Colonic mucosa (tissue), 4 donors: ENCODE measurements around the gene ANKS1B. TPM values are rescaled to one million over a fixed set of nuclear protein-coding genes. Genes with fewer than 3 reads are reported as not detected.

Experiments used
- DNase-seq: peaks from one replicate; pipeline ENCODE4 v3.0.0-alpha.2; 2020
- H3K27ac ChIP-seq: fragments of 200-600 bp; one replicate; pipeline ENCODE4 v1.8.0; 2021
- H3K27me3 ChIP-seq: fragments of 200-600 bp; one replicate; pipeline ENCODE4 v1.8.0; 2021
- H3K36me3 ChIP-seq: fragments of 200-600 bp; one replicate; pipeline ENCODE4 v1.8.0; 2021
- H3K4me1 ChIP-seq: fragments of 200-600 bp; one replicate; pipeline ENCODE4 v1.8.0; 2021; ENCODE audit warnings: mild to moderate bottlenecking
- H3K4me3 ChIP-seq: fragments of 200-600 bp; one replicate; pipeline ENCODE4 v1.8.0; 2021
- H3K9ac ChIP-seq, 2 donors: one replicate each; pipeline ENCODE4 v1.7.0; 2013; ENCODE audit warnings: control low read depth in 2 of 2, low read depth in 2 of 2, low read length in 2 of 2
- H3K9me3 ChIP-seq: fragments of 200-600 bp; one replicate; pipeline ENCODE4 v1.8.0; 2021
- intact Hi-C: fragments of 100-400 bp; cut with DNase I; formaldehyde crosslinking; loops from one replicate; pipeline ENCODE4 v1.14.1; 2022
- total RNA-seq, 2 donors: library from RNA; stranded (reverse); fragmentation: NEBNext Ultra II Directional in 1 of 2; extraction: Animal tissue kit (Norgen Biotek cat#: 25700) in 1 of 2; gene quantifications; one replicate each; pipeline ENCODE4 v1.2.1, GENCODE V29; 2021
- TF ChIP-seq, protein P1 (sequence below): fragments of 200-600 bp; IDR thresholded peaks from one replicate; pipeline ENCODE4 v1.8.0; 2022; ENCODE audit warnings: antibody characterized with exemption, mild to moderate bottlenecking
- donor health status: healthy.
- donor health status: DM: no; HTN: no; CAD: no.
- donor health status: DM: no; HTN: no; CAD: no.

The ANKS1B gene
- total RNA-seq, 2 donors from 2014 or later: 1.7 to 3.3 TPM

DNA sequence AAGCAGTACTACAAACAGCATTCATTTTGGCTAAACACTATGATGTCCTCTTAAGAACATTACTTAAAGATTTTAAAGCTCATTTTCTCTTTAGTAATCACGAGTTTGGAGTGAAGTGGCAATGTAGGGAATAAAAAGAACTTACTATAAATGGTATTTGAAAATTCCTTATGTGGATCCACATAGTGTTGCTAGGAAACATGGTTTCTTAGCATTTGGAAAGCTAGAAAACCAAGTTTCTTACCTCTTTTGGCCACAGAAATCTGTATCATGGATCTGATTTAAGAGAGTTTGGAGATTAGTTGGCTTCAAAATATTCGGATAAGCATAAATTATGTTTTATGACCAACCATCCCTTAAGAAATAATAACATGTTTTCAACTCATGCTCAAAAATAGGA lies 674.9 kb downstream of the ANKS1B start:
- intact Hi-C loops: no loop called here
- H3K9me3 ChIP-seq: no peaks in the 10 kb centered on the region
- TF ChIP-seq, protein P1, sequence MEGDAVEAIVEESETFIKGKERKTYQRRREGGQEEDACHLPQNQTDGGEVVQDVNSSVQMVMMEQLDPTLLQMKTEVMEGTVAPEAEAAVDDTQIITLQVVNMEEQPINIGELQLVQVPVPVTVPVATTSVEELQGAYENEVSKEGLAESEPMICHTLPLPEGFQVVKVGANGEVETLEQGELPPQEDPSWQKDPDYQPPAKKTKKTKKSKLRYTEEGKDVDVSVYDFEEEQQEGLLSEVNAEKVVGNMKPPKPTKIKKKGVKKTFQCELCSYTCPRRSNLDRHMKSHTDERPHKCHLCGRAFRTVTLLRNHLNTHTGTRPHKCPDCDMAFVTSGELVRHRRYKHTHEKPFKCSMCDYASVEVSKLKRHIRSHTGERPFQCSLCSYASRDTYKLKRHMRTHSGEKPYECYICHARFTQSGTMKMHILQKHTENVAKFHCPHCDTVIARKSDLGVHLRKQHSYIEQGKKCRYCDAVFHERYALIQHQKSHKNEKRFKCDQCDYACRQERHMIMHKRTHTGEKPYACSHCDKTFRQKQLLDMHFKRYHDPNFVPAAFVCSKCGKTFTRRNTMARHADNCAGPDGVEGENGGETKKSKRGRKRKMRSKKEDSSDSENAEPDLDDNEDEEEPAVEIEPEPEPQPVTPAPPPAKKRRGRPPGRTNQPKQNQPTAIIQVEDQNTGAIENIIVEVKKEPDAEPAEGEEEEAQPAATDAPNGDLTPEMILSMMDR: no peak
- no peaks in the 10 kb centered on the region for H3K4me1 ChIP-seq
- no peaks in the 10 kb centered on the region for H3K27me3 ChIP-seq
- H3K27ac ChIP-seq: no peak overlapping the region
- H3K4me3 ChIP-seq: no peak overlapping the region
- no peak for DNase-seq
- H3K9ac ChIP-seq: no peak overlapping the region
- no peaks in the 10 kb centered on the region for H3K36me3 ChIP-seq

DNA sequence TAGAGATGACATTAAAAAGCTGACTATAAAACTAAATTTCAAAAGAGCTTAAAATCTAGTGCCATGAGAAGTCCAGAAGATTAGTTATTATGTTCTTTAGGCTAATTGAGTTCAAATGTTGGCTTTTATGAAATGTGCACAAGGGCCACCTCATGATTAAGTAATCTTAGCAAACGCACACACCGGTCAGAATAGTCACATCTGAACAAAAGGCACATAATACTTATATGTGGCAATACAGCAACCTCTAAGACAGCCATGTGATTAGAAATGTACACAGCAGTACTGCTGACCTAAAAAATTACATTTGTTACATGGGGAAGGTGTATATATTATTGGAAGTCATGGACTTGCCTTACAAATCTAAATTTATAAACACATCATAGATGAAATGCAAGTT lies 681.9 kb downstream of the ANKS1B start:
- TF ChIP-seq, protein P1: no peak
- no peak overlapping the region for H3K4me3 ChIP-seq
- H3K36me3 ChIP-seq: no peaks in the 10 kb centered on the region
- no peak overlapping the region for H3K9ac ChIP-seq
- no peak for DNase-seq
- no peaks in the 10 kb centered on the region for H3K4me1 ChIP-seq
- intact Hi-C loops: no loop called here
- H3K27me3 ChIP-seq: no peaks in the 10 kb centered on the region
- H3K27ac ChIP-seq: no peak overlapping the region
- H3K9me3 ChIP-seq: no peaks in the 10 kb centered on the region

DNA sequence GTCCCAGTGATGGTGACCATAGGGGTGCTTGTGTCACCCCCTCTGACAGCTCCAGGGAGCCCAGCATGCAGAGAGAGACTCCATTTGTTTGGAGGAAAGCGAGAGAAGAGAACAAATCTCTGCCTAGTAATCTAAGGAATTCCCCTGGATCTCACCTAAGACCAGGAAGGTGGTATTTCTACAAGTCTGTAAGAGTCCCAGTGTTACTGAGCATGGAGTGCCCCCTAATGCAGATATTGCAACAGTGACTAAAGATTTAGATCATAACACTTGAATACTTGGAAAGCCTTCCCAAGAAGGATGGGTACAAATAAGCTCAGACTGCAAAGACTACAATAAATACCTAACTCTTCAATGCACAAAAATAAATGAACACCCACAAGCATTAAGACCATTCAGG lies 697.6 kb downstream of the ANKS1B start:
- H3K9me3 ChIP-seq: no peaks in the 10 kb centered on the region
- H3K36me3 ChIP-seq: no peaks in the 10 kb centered on the region
- TF ChIP-seq, protein P1: no peak
- no peak for DNase-seq
- H3K9ac ChIP-seq: no peak overlapping the region
- H3K27ac ChIP-seq: no peak overlapping the region
- H3K4me3 ChIP-seq: no peak overlapping the region
- intact Hi-C loops: no loop called here
- H3K4me1 ChIP-seq: no peaks in the 10 kb centered on the region
- no peaks in the 10 kb centered on the region for H3K27me3 ChIP-seq

DNA sequence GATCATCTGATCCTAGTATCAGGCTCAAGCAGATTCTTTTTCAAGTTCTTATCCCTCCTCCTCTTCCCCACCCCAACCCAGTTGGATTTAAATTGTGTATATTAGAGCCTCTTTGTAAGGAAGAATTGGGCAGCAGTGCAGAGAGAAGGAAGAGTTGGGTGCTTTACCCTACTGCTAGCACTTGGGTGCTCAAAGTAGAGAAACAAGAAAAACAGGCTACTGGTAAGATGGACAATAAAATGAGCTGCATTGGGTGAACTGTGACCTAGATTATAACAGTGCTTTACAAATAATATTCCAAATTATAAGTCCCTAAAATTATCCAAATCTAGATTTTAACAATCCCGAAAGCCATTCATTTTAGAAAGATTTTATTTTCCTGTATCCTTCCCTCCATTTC lies 700.6 kb downstream of the ANKS1B start:
- intact Hi-C loops: no loop called here
- no peak for DNase-seq

DNA sequence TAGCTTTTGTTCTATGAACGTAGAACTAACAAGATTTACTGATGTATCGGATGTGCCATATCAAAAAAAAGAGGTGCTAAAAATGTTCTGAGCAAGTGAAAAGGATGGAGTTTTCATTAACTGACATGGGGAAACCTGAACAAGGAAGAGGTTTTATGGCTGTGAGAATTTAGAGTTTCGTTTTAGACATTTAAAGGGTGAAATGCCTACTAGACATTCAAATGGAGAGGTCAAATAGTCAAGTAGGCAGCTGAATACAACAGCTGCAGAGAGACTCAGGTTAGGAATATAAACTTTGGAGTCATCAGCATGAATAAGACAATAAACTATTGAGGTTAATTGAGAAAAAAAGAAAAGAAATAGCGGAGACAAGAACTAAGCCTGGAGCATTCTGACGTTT lies 702.1 kb downstream of the ANKS1B start:
- Histone ChIP-seq H3K9me3 (no peaks in the 10 kb centered on the region), H3K4me1 (no peaks in the 10 kb centered on the region), H3K4me3 (no peak overlapping the region), H3K27me3 (no peaks in the 10 kb centered on the region), H3K27ac (no peak overlapping the region), H3K36me3 (no peaks in the 10 kb centered on the region), H3K9ac (no peak overlapping the region)
- TF ChIP-seq, protein P1: no peak
- DNase-seq: no peak
- intact Hi-C loops: no loop called here

More for the DNA sequence above, 700.6 kb downstream of the ANKS1B start:
- Histone ChIP-seq H3K36me3 (no peaks in the 10 kb centered on the region), H3K9me3 (no peaks in the 10 kb centered on the region), H3K9ac (no peak overlapping the region), H3K27me3 (no peaks in the 10 kb centered on the region), H3K27ac (no peak overlapping the region), H3K4me1 (no peaks in the 10 kb centered on the region), H3K4me3 (no peak overlapping the region)
- TF ChIP-seq, protein P1: no peak

DNA sequence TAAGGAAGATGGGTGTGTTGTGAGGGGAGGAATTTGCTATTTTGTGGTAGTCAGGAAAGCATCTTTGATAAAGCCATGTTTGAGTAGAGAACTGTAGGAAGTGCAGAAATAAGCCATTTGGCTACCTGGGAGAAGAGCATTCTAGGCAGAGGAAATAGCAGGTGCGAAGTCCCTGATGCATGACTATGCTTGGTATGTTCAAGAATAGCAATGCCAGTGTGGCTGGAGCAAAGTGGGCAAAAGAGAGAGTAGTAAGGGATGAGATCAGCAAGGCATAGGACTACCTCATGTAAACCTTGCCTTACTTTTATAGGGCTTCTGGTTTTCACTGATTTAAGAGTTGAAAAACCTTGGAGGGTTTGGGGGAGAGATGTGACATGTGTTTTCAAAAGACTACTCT lies 702.6 kb downstream of the ANKS1B start:
- no peaks in the 10 kb centered on the region for H3K27me3 ChIP-seq
- H3K36me3 ChIP-seq: no peaks in the 10 kb centered on the region
- no peaks in the 10 kb centered on the region for H3K9me3 ChIP-seq
- no peaks in the 10 kb centered on the region for H3K4me1 ChIP-seq
- H3K27ac ChIP-seq: no peak overlapping the region
- DNase-seq: no peak
- intact Hi-C loops: no loop called here
- H3K4me3 ChIP-seq: no peak overlapping the region
- no peak overlapping the region for H3K9ac ChIP-seq
- TF ChIP-seq, protein P1: no peak
